GM19324 (cell line): ENCODE measurements around the gene NSMCE4A.
"Not testable (repeated sequence)": the region's sequence is repeated elsewhere in the genome, so short reads cannot be mapped to it uniquely, and the experiment has no call there.

Experiments
- ATAC-seq: cut with Tn5 transposase; IDR thresholded peaks from one replicate; pipeline ENCODE4 v1.9.1; 2021; ENCODE audit warnings: mild to moderate bottlenecking, moderate library complexity; ENCODE audit not compliant: unreplicated experiment, low FRiP score

NSMCE4A gene, protein sequence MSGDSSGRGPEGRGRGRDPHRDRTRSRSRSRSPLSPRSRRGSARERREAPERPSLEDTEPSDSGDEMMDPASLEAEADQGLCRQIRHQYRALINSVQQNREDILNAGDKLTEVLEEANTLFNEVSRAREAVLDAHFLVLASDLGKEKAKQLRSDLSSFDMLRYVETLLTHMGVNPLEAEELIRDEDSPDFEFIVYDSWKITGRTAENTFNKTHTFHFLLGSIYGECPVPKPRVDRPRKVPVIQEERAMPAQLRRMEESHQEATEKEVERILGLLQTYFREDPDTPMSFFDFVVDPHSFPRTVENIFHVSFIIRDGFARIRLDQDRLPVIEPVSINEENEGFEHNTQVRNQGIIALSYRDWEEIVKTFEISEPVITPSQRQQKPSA

DNA sequence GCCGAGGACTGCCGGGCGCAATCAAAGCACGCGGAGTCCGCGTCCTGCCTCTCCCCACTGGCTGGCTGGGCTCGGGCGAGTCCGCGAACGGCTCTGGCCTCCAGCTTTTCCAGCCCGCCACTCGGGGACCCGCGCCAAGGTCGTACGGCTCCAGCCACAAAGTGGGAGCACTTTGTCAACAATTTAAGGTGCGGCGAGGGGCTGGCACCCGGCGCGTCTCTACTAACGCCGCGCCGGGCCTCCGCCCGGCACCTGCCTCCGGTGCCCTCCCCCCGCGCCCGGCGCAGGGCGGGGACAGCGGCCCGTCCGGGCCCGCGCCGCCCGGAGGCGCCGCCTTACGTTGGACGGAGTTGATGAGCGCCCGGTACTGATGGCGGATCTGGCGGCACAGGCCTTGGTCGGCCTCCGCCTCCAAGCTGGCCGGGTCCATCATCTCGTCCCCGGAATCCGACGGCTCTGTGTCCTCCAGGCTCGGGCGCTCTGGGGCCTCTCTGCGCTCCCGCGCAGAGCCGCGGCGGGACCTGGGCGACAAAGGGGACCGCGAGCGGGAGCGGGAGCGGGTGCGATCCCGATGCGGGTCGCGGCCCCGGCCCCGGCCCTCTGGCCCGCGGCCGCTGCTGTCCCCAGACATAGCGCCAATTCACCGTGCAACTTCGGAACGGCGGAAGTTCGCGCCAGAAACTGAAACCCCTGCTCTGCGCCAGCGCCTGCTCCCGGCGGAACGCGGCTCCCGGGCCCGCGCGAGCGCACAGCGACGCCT is at the start of gene NSMCE4A:
Gene NSMCE4A (minus strand): TSS at position 683 of the 760 bp plus-strand sequence. CDS start 52 bp downstream, at position 631.
- ATAC-seq: peak; percentile 91

- not testable (repeated sequence) for ATAC-seq
Observed at GRCh38 chr10:122023257-122023656, 48.2 kb upstream of the NSMCE4A start.

- no peak for ATAC-seq
Observed at GRCh38 chr10:122022276-122022675, 47.3 kb upstream of the NSMCE4A start.

GRCh38 chr10:122021828-122022227 is 46.8 kb upstream of the NSMCE4A start:
- ATAC-seq: no peak

- ATAC-seq: no peak
Observed at GRCh38 chr10:122021379-122021778, 46.4 kb upstream of the NSMCE4A start.

- no peak for ATAC-seq
Observed at GRCh38 chr10:122020226-122020625, 45.2 kb upstream of the NSMCE4A start.

DNA sequence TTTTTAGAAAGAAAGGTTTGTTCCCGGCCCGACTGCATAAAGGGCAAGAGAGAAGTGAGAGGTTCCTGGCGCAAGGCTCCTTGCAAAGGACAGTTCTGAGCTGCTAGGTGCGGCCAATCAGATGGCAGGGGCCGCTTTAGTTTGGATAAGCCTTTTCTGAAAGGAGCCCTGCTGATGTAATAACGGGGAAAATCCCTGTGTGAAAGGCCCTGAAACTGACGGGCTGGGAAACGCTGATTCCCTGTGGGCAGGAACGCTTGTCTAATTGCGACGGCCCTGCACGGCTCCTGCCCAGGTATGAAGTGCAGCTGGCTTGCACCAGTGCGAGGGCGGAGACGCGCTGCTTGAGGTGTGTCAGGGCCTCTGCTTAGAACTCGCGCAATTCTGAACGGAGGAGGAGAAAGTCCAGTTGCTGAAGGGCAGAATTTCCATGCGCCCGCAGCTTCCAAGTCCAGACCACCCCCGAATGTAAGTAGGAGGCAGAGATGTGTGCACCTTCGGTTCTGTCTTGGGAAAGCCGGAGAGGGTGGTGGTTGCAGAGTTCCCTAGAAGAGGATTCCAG is 44.5 kb upstream of the NSMCE4A start:
- ATAC-seq: no peak

GRCh38 chr10:122018951-122019413 is 44.0 kb upstream of the NSMCE4A start:
- ATAC-seq: no peak

DNA sequence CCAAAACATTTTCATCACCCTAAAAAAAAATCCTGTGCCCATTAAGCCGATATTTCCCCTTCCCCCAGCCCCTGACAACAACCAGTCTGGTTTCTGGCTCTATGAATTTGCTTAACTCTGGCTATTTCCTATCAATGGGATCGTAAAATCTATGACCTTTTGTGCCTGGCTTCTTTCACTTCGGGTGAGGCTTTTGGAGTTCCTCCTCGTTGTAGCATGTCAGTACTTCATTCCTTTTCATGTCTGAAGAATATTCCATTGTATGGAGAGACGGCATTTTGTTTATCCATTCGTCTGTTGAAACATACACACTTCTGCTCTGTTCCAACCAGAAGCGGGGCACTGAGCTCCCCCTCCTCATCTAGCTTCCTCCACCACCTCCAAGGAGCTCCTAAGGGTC is 43.5 kb upstream of the NSMCE4A start:
- no peak for ATAC-seq

DNA sequence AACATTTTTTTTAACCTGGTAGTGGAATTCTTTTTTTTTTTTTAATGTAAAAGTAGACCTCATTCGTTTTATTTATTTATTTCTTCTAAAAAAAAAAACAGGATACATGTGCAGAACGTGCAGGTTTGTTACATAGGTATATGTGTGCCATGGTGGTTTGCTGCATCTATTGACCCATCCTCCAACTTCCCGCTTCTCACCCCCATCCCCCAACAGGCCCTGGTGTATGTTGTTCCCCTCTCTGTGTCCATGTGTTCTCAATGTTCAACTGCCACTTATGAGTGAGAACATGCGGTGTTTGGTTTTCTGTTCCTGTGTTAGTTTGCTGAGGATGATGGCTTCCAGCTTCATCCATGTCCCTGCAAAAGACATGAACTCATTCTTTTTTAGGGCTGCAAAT is 42.9 kb upstream of the NSMCE4A start:
- not testable (repeated sequence) for ATAC-seq

DNA sequence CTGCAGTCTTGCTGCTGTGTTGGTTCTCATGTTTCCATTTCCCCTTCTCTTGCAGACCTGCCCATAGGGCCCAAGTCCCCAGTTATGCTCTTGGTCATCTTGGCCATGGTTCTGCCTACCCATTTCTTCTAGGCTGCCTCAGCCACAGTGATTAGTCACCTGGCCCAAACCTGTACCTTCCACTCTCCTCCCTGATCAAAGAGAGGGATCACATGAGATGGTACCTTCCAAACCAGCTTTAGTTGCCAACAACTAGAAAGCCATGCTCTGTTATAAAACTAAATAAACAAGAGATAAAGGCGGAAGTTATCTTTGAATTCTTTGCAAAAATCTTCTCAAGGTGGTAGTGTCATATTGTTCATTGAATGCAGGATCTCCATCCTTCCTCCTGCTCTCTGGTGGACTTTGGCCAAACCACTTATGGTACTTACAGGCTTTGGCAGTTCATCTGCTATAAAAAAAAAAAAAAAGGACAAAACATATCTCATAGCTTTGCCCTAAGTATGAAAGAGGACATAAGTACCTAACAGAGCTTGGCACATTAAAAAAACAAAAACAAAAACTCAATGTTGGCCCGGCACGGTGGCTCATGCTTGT is 39.7 kb upstream of the NSMCE4A start:
- no peak for ATAC-seq

GRCh38 chr10:122013311-122013780 is 38.3 kb upstream of the NSMCE4A start:
- ATAC-seq: no peak

GRCh38 chr10:122012731-122013130 is 37.7 kb upstream of the NSMCE4A start:
- ATAC-seq: no peak

- ATAC-seq: no peak
Observed at GRCh38 chr10:122010405-122011050, 35.5 kb upstream of the NSMCE4A start.

GRCh38 chr10:122007415-122007814 is 32.4 kb upstream of the NSMCE4A start:
- no peak for ATAC-seq

DNA sequence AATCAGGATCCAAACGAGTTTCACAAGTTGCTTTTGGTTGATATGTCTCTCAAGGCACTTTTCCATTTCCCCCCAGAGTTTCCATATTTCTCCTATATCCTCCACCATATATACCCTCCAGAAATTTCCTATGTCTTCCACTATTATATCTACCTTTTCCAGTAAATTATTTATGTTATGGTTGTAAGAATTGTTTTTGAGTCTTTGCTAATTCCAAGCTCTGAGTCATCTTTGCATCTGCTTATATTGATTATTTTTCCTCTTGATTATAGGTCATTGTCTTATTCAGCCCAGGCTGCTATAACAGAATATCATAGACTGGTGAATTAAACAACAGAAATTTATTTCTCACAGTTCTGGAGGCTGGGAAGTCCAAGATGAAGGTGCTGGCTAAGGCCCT is 26.7 kb upstream of the NSMCE4A start:
- ATAC-seq: no peak

DNA sequence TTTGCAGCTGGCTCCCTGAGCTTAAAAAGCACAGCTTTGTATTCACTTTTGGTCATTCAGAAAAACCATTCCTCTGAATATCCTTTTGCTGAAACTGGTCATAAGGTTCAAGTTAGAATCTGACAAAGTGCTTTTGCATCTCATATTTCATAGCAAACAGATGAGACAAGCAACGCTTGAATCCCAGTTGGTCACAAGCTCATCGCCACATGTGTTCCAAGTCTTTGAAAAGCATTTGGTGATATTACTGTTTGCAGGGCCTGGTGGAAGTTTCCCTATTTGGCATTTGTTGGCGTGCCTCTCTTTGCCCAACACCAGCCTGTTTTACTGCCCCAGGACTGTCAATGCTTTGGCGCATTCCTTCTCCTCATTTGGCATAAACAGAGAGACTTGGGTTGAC is 24.3 kb upstream of the NSMCE4A start:
- no peak for ATAC-seq

DNA sequence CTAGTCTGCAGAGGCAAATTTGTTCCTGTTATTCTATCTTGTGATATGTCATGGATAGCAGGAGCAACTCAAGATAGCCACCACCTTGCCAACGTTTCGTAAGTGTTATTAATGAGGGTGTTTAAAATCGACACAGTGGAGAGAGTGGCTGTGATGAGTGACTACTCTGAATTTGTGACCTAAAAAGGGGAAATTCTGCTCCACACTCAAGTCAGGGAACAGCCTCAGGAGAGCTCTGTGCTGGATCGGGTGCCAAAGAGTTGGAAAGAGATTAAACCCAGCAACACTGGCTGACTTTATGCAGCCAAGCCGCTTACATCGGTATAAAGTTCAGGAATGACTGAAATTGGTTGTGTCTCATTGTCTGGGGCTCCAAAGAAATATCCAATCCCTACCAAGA is 23.4 kb upstream of the NSMCE4A start:
- no peak for ATAC-seq

GRCh38 chr10:121994429-121994941 is 19.5 kb upstream of the NSMCE4A start:
- ATAC-seq: no peak

DNA sequence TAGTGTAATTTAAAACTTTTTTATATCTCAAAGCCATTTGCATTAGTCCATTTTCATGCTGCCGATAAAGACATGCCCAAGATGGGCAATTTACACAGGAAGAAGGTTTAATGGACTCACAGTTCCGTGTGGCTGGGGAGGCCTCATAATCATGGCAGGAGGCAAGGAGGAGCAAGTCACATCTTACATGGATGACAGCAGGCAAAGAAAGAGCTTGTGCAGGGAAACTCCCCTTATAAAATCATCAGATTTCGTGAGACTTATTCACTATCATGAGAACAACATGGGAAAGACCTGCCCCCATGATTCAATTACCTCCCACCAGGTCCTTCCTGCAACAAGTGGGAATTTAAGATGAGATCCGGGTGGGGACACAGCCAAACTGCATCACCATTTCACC is 16.7 kb upstream of the NSMCE4A start:
- not testable (repeated sequence) for ATAC-seq
